Measurements from ENCODE around the gene MSH2. TPM values are rescaled to one million over a fixed set of nuclear protein-coding genes. Genes with fewer than 3 reads are reported as not detected.
A peak's percentile ranks its signal among the peaks of the same experiment; 100 is the strongest.

MSH2 gene
- polyA plus RNA-seq, 1 donor from 2014 or later, result 18.5 TPM

GRCh38 chr2:47485177-47485576 is 82.2 kb downstream of the MSH2 start:
- Mint-ChIP-seq H3K27me3 (no peaks in the 10 kb centered on the region), H3K27ac (no peak overlapping the region), H3K9me3 (no peaks in the 10 kb centered on the region), H3K36me3 (peaks cover 11% of the 10 kb centered on the region), H3K4me3 (no peak overlapping the region), H3K4me1 (peaks cover 8 to 14% (median 10%) of the 10 kb centered on the region in 3 donors)

GRCh38 chr2:47485751-47486300 is 82.9 kb downstream of the MSH2 start:
- Mint-ChIP-seq H3K4me1 (peaks cover 8 to 14% (median 10%) of the 10 kb centered on the region in 3 donors), H3K36me3 (peaks cover 8% of the 10 kb centered on the region), H3K9me3 (no peaks in the 10 kb centered on the region), H3K27me3 (no peaks in the 10 kb centered on the region), H3K27ac (peak overlapping the region in 1 of 3 donors; percentile 84), H3K4me3 (no peak overlapping the region)

GRCh38 chr2:47486841-47487497 is 84.0 kb downstream of the MSH2 start:
- Mint-ChIP-seq H3K9me3 (no peaks in the 10 kb centered on the region), H3K27me3 (no peaks in the 10 kb centered on the region), H3K36me3 (peaks cover 6% of the 10 kb centered on the region), H3K27ac (no peak overlapping the region), H3K4me1 (peaks cover 8 to 14% (median 10%) of the 10 kb centered on the region in 3 donors), H3K4me3 (peak overlapping the region in 1 of 4 donors; percentile 46)

- H3K27me3 Mint-ChIP-seq, result no peaks in the 10 kb centered on the region
- peaks cover 8 to 14% (median 10%) of the 10 kb centered on the region in 3 donors for H3K4me1 Mint-ChIP-seq
- H3K36me3 Mint-ChIP-seq, result peaks cover 6% of the 10 kb centered on the region
- H3K27ac Mint-ChIP-seq, result no peak overlapping the region
- H3K9me3 Mint-ChIP-seq, result peaks cover 0 to 1% (median 0%) of the 10 kb centered on the region in 3 donors
- H3K4me3 Mint-ChIP-seq, result peak overlapping the region in 1 of 4 donors; percentile 46
These were observed 84.5 kb downstream of the MSH2 start for GRCh38 chr2:47487498-47487875.

GRCh38 chr2:47488870-47489584 is 86.1 kb downstream of the MSH2 start:
- peaks cover 1% of the 10 kb centered on the region for H3K27me3 Mint-ChIP-seq
- H3K9me3 Mint-ChIP-seq, result peaks cover 0 to 3% (median 0%) of the 10 kb centered on the region in 3 donors
- H3K4me1 Mint-ChIP-seq, result peaks cover 8 to 14% (median 10%) of the 10 kb centered on the region in 3 donors
- H3K4me3 Mint-ChIP-seq, result no peak overlapping the region
- peaks cover 3% of the 10 kb centered on the region for H3K36me3 Mint-ChIP-seq
- H3K27ac Mint-ChIP-seq, result no peak overlapping the region

GRCh38 chr2:47490406-47490805 is 87.5 kb downstream of the MSH2 start:
- Mint-ChIP-seq H3K27me3 (peaks cover 1% of the 10 kb centered on the region), H3K27ac (no peak overlapping the region), H3K4me1 (peaks cover 8 to 11% (median 10%) of the 10 kb centered on the region in 3 donors), H3K36me3 (peaks cover 5% of the 10 kb centered on the region), H3K4me3 (no peak overlapping the region), H3K9me3 (peaks cover 0 to 3% (median 0%) of the 10 kb centered on the region in 3 donors)

GRCh38 chr2:47493317-47494035 is 90.5 kb downstream of the MSH2 start:
- Mint-ChIP-seq H3K4me3 (no peak overlapping the region), H3K9me3 (peaks cover 0 to 3% (median 0%) of the 10 kb centered on the region in 3 donors), H3K4me1 (peaks cover 0 to 4% (median 3%) of the 10 kb centered on the region in 3 donors), H3K27me3 (peaks cover 8% of the 10 kb centered on the region), H3K36me3 (peaks cover 9% of the 10 kb centered on the region), H3K27ac (peak overlapping the region in 1 of 3 donors; percentile 57)

- Mint-ChIP-seq H3K9me3 (peaks cover 0 to 7% (median 0%) of the 10 kb centered on the region in 3 donors), H3K27ac (peak overlapping the region in 1 of 3 donors; percentile 57), H3K36me3 (peaks cover 9% of the 10 kb centered on the region), H3K27me3 (peaks cover 8% of the 10 kb centered on the region), H3K4me1 (peaks cover 0 to 4% (median 3%) of the 10 kb centered on the region in 3 donors), H3K4me3 (no peak overlapping the region)
These were observed 91.5 kb downstream of the MSH2 start for GRCh38 chr2:47494267-47495130.

- peaks cover 9% of the 10 kb centered on the region for H3K36me3 Mint-ChIP-seq
- H3K27ac Mint-ChIP-seq, result no peak overlapping the region
- peaks cover 5 to 12% (median 10%) of the 10 kb centered on the region in 3 donors for H3K4me1 Mint-ChIP-seq
- peaks cover 8% of the 10 kb centered on the region for H3K27me3 Mint-ChIP-seq
- peaks cover 4 to 11% (median 7%) of the 10 kb centered on the region in 3 donors for H3K9me3 Mint-ChIP-seq
- H3K4me3 Mint-ChIP-seq, result peak overlapping the region in 1 of 4 donors; percentile 52
These were observed 95.0 kb downstream of the MSH2 start for GRCh38 chr2:47497843-47498460.

GRCh38 chr2:47499093-47499492 is 96.1 kb downstream of the MSH2 start:
- Mint-ChIP-seq H3K4me3 (no peak overlapping the region), H3K27ac (no peak overlapping the region), H3K36me3 (peaks cover 9% of the 10 kb centered on the region), H3K27me3 (peaks cover 9% of the 10 kb centered on the region), H3K9me3 (peaks cover 4 to 11% (median 7%) of the 10 kb centered on the region in 3 donors), H3K4me1 (peaks cover 12 to 18% (median 15%) of the 10 kb centered on the region in 3 donors)

GRCh38 chr2:47499621-47500309 is 96.8 kb downstream of the MSH2 start:
- peak overlapping the region in 1 of 3 donors; percentile 61 for H3K27ac Mint-ChIP-seq
- H3K4me3 Mint-ChIP-seq, result peak overlapping the region in 1 of 4 donors; percentile 22
- H3K36me3 Mint-ChIP-seq, result peaks cover 4% of the 10 kb centered on the region
- peaks cover 4 to 11% (median 10%) of the 10 kb centered on the region in 3 donors for H3K9me3 Mint-ChIP-seq
- H3K27me3 Mint-ChIP-seq, result peaks cover 13% of the 10 kb centered on the region
- peaks cover 15 to 21% (median 21%) of the 10 kb centered on the region in 3 donors for H3K4me1 Mint-ChIP-seq

GRCh38 chr2:47501374-47502200 is 98.6 kb downstream of the MSH2 start:
- Mint-ChIP-seq H3K4me1 (peaks cover 15 to 21% (median 21%) of the 10 kb centered on the region in 3 donors), H3K36me3 (peaks cover 8% of the 10 kb centered on the region), H3K4me3 (peak overlapping the region in 1 of 4 donors; percentile 23), H3K27ac (no peak overlapping the region), H3K27me3 (peaks cover 17% of the 10 kb centered on the region), H3K9me3 (peaks cover 4 to 22% (median 14%) of the 10 kb centered on the region in 3 donors)

Measured in IgD-negative memory B cell (primary cell).